Breast epithelium (tissue), 3 donors: ENCODE data around the gene ZNF428.

Experiments used
- POLR2A ChIP-seq: fragments of 450-650 bp; IDR thresholded peaks from one replicate; pipeline ENCODE4 v1.6.1; 2016; ENCODE audit warnings: antibody characterized with exemption, mild to moderate bottlenecking, moderate library complexity
- POLR2AphosphoS5 ChIP-seq, 3 donors: sonication (generic); formaldehyde crosslinking; IDR thresholded peaks; one replicate each; pipeline ENCODE4 v1.6.1; 2017; ENCODE audit warnings: antibody characterized with exemption in 3 of 3
- TF ChIP-seq, protein P1 (sequence below), 3 donors: fragments of 450-650 bp; IDR thresholded peaks; one replicate each; pipeline ENCODE4 v1.5.1; 2016 to 2017; ENCODE audit warnings: antibody characterized with exemption in 3 of 3, mild to moderate bottlenecking in 3 of 3, moderate library complexity in 3 of 3

DNA sequence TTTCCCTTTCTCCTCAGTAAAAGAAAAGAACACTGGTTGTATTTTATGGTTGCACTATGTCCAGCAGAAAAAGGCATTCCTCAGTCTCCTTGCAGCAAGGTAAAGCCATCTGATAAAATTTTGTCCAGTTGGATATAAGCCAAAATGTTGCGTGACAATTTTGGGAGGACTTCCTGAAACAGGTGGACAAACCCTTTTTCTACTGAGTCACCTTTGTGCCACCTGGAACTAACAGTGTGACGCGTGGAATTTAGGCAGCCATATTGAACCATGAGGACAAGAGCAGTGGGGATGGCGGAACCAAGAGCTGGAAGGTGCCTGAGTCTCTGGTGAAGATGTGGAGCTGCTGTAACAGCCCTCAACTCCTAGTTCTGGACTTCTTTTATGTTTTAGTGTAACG is 12.1 kb upstream of the ZNF428 start:
- TF ChIP-seq, protein P1, sequence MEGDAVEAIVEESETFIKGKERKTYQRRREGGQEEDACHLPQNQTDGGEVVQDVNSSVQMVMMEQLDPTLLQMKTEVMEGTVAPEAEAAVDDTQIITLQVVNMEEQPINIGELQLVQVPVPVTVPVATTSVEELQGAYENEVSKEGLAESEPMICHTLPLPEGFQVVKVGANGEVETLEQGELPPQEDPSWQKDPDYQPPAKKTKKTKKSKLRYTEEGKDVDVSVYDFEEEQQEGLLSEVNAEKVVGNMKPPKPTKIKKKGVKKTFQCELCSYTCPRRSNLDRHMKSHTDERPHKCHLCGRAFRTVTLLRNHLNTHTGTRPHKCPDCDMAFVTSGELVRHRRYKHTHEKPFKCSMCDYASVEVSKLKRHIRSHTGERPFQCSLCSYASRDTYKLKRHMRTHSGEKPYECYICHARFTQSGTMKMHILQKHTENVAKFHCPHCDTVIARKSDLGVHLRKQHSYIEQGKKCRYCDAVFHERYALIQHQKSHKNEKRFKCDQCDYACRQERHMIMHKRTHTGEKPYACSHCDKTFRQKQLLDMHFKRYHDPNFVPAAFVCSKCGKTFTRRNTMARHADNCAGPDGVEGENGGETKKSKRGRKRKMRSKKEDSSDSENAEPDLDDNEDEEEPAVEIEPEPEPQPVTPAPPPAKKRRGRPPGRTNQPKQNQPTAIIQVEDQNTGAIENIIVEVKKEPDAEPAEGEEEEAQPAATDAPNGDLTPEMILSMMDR (IDR thresholded peaks at IDR 0.05): no peak
- TF ChIP-seq POLR2AphosphoS5 (IDR thresholded peaks at IDR 0.05) (no peak), POLR2A (no peak)
